Measurements from ENCODE around the gene MICU1. TPM values are rescaled to one million over a fixed set of nuclear protein-coding genes. Genes with fewer than 3 reads are reported as not detected.

The MICU1 gene
- total RNA-seq, 4 donors from 2014 or later: 24.4 to 195 (median 66.9) TPM

DNA sequence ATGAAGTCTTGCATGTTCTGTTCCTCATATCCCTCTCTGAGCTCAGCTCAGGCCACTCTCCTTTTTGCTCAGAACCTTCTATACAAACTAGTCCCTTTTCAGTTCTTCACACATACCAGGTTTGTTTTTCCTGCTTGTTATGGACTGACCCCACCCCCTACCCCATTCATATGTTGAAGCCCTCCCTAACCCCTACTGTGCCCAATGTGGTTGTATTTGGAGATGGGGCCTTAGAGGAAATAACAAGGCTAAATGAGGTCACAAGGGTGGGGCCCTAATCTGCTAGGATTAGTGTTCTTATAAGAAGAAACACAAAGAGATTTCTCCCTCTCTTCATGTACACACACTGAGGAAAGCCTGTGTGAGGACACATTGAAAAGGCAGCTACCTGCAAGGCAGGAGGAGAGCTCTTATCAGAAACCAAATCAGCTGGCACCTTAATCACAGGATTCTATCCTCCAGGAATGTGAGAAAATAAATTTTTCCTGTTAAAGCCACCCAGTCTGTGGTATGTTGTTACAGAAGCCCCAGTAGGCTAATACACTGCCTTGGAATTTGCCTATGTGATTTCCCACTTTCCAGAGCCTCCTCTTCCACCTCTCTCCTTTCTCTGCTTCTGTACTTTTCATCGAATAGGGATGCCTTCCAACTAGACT lies 203.9 kb downstream of the MICU1 start:
- Histone ChIP-seq H3K27me3 (no peaks in the 10 kb centered on the region), H3K27ac (no peak overlapping the region), H3K4me1 (no peaks in the 10 kb centered on the region), H3K4me3 (no peak overlapping the region), H3K9me3 (no peaks in the 10 kb centered on the region), H3K36me3 (no peaks in the 10 kb centered on the region)
- TF ChIP-seq, protein P1, sequence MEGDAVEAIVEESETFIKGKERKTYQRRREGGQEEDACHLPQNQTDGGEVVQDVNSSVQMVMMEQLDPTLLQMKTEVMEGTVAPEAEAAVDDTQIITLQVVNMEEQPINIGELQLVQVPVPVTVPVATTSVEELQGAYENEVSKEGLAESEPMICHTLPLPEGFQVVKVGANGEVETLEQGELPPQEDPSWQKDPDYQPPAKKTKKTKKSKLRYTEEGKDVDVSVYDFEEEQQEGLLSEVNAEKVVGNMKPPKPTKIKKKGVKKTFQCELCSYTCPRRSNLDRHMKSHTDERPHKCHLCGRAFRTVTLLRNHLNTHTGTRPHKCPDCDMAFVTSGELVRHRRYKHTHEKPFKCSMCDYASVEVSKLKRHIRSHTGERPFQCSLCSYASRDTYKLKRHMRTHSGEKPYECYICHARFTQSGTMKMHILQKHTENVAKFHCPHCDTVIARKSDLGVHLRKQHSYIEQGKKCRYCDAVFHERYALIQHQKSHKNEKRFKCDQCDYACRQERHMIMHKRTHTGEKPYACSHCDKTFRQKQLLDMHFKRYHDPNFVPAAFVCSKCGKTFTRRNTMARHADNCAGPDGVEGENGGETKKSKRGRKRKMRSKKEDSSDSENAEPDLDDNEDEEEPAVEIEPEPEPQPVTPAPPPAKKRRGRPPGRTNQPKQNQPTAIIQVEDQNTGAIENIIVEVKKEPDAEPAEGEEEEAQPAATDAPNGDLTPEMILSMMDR (IDR thresholded peaks at IDR 0.05): no peak
- no peak for TF ChIP-seq POLR2A (IDR thresholded peaks at IDR 0.05)
- no peak for DNase-seq
- intact Hi-C loops (cut with DNase I; ENCODE audit: low total_unique reads): no loop called here

DNA sequence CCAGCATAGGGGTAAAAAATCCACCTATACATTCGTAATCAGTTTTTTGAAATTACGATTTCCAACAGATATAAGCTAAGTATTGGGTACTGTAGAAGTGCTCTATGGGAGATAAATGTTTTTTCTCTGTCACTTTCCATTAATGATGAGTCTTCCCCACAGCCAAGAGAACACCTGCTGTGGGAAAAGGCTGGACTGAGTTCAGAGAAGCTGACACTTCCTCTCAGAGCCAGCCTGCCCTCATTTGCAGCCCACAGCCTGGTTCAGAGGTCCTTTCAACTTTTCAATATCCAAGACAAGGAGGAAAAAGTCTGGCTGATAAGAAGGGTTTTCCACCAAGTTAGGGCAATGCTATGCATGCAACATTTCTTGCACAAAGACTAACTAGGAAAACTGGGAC lies 206.6 kb downstream of the MICU1 start:
- no peak overlapping the region for H3K27ac ChIP-seq
- no peaks in the 10 kb centered on the region for H3K27me3 ChIP-seq
- no peak overlapping the region for H3K4me3 ChIP-seq
- TF ChIP-seq, protein P1 (IDR thresholded peaks at IDR 0.05): no peak
- no peak for TF ChIP-seq POLR2A (IDR thresholded peaks at IDR 0.05)
- DNase-seq: no peak
- H3K9me3 ChIP-seq: peaks cover 0 to 4% of the 10 kb centered on the region in 2 donors
- H3K4me1 ChIP-seq: no peaks in the 10 kb centered on the region
- no peaks in the 10 kb centered on the region for H3K36me3 ChIP-seq
- intact Hi-C loops (cut with DNase I; ENCODE audit: low total_unique reads): no loop called here

DNA sequence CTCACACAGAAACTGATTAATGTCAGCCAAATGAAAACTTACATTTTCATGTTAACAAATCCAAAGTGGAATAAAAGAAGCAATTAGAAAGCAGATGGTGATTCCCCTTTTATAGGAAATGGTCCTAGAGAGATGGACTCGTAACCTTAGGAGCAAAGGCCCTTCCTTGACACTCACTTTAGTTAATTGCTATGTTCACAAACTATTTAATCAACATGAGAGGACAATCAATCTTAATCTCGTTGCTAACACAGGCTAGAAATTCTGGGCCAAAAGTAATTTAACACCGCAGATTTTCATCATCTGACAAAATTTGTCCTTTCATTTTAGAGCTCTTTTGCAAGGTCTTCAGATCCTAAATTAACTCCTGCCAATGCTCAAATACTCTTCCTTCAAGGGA lies 207.2 kb downstream of the MICU1 start:
- no peak overlapping the region for H3K4me3 ChIP-seq
- H3K27ac ChIP-seq: no peak overlapping the region
- no peak for DNase-seq
- no peaks in the 10 kb centered on the region for H3K27me3 ChIP-seq
- H3K4me1 ChIP-seq: no peaks in the 10 kb centered on the region
- TF ChIP-seq, protein P1 (IDR thresholded peaks at IDR 0.05): no peak
- no peak for TF ChIP-seq POLR2A (IDR thresholded peaks at IDR 0.05)
- H3K36me3 ChIP-seq: no peaks in the 10 kb centered on the region
- intact Hi-C loops (cut with DNase I; ENCODE audit: low total_unique reads): no loop called here
- H3K9me3 ChIP-seq: peaks cover 0 to 5% of the 10 kb centered on the region in 2 donors

DNA sequence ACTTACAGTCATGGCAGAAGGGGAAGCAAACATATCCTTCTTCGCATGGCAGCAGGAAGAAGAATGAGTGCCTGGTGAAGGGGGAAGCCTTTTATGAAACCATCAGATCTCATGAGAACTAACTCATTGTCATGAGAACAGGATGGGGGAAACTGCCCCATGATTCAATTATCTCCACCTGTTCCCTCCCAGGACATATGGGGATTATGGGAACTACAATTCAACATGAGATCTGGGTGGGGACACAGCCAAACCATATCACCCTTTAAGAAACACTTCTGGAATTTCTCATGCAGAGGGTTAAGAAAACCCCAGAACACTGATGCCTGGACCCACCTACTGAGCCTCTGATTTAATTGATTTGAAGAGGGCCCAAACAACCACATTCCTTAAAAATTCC lies 207.9 kb downstream of the MICU1 start:
- H3K4me1 ChIP-seq: no peaks in the 10 kb centered on the region
- no peak overlapping the region for H3K27ac ChIP-seq
- peaks cover 0 to 5% of the 10 kb centered on the region in 2 donors for H3K9me3 ChIP-seq
- no peaks in the 10 kb centered on the region for H3K36me3 ChIP-seq
- intact Hi-C loops (cut with DNase I; ENCODE audit: low total_unique reads): no loop called here
- TF ChIP-seq, protein P1 (IDR thresholded peaks at IDR 0.05): no peak
- no peak for TF ChIP-seq POLR2A (IDR thresholded peaks at IDR 0.05)
- no peak for DNase-seq
- H3K27me3 ChIP-seq: no peaks in the 10 kb centered on the region
- no peak overlapping the region for H3K4me3 ChIP-seq

DNA sequence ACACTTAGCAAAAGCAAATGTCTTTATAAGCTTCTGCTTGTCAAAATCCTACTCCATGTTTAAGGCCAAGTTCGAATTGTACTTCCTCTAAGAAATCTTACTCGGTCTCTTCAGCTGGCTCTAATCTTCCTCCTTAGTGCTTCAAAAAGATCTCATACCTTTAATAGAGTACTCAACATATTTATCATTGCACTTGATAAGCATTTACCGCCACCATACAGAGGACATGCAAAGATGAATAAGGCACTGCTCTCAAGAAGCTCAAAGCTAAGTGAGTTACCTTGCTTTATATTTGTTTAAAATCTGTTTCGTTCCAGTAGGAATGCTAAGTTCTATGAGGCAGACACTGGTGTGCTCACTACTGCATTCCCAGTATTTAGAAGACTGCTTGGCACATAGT lies 209.2 kb downstream of the MICU1 start:
- no peak for TF ChIP-seq POLR2A (IDR thresholded peaks at IDR 0.05)
- TF ChIP-seq, protein P1 (IDR thresholded peaks at IDR 0.05): no peak
- Histone ChIP-seq H3K27me3 (no peaks in the 10 kb centered on the region), H3K36me3 (no peaks in the 10 kb centered on the region), H3K9me3 (peaks cover 0 to 5% of the 10 kb centered on the region in 2 donors), H3K27ac (no peak overlapping the region), H3K4me1 (no peaks in the 10 kb centered on the region), H3K4me3 (no peak overlapping the region)
- DNase-seq: no peak
- intact Hi-C loops (cut with DNase I; ENCODE audit: low total_unique reads): no loop called here
